Measurements from ENCODE around the gene POLD2. TPM values are rescaled to one million over a fixed set of nuclear protein-coding genes. Genes with fewer than 3 reads are reported as not detected.

The POLD2 gene
- total and polyA plus RNA-seq, 2 of the 13 experiments (the other 11 are each of a cell fraction or from before 2014, with no cell fraction given) = 87.6 to 95.1 TPM

- no peak for TF ChIP-seq ZNF580 (CRISPR knock-in tag; IDR thresholded peaks at IDR 0.05; ENCODE audit: borderline replicate concordance, low read depth)
- 0 out of 2 replicates have a peak, but pooled peaks have one; percentile 7 for TF ChIP-seq POLR2G (IDR thresholded peaks at IDR 0.05; ENCODE audit: low read depth, low read length)
These were observed 10.2 kb downstream of the POLD2 start (continued) for GRCh38 chr7:44112997-44113763.

GRCh38 chr7:44112231-44112996, 10.9 kb downstream of the POLD2 start:
- Histone ChIP-seq H3K36me3 (replicated peaks in 1 of 2; ENCODE audit: control insufficient read depth in 1 of 2, insufficient read depth in 2 of 2, low read length in 2 of 2) (peaks cover 10 to 19% of the 10 kb centered on the region in 2 experiments; a peak in 4 of 5 replicates), H3K79me2 (ENCODE audit: insufficient read depth, low read length) (no peaks in the 10 kb centered on the region), H3K27me3 (ENCODE audit: control insufficient read depth in 1 of 2, insufficient read depth in 2 of 2, low read length in 2 of 2) (peaks cover 3 to 15% of the 10 kb centered on the region in 2 experiments; a peak in 3 of 5 replicates), H4K20me1 (ENCODE audit: insufficient read depth, low read length) (no peaks in the 10 kb centered on the region), H3K4me2 (ENCODE audit: low read depth, low read length) (no peak overlapping the region), H3K4me3 (replicated peaks in 1 of 3; ENCODE audit: insufficient read depth in 1 of 3, low read depth in 2 of 3, low read length in 3 of 3) (no peak overlapping the region), H3K4me1 (ENCODE audit: insufficient read depth, low read length) (no peaks in the 10 kb centered on the region), H3K27ac (ENCODE audit: extremely low read length, insufficient read depth, low read length) (no peak overlapping the region), H3K9ac (ENCODE audit: insufficient read depth, low read depth, low read length) (no peak overlapping the region), H2AFZ (ENCODE audit: low read length) (no peak overlapping the region), H3K9me3 (ENCODE audit: low read length) (no peaks in the 10 kb centered on the region)
- intact Hi-C loops (cut with micrococcal nuclease; ENCODE audit: unreplicated experiment) (no loop called here), in situ Hi-C loops (cut with HindIII; ENCODE audit: extremely low pct_ligation_motif_present, low pct_unique_long_range_greater_than_20kb) (no loop called here)
- ChIA-PET CTCF (ENCODE audit: low intra/inter-chr PET ratio, low total read pairs) (no interaction called here), POLR2A (no interaction called here)
- no TSS peak for BruUV-seq (replicated peaks)
- DNase-seq (ENCODE audit: low spot score) (no peak), ATAC-seq (no peak), FAIRE-seq (no peak)
- TF ChIP-seq POLR2G (IDR thresholded peaks at IDR 0.05; ENCODE audit: low read depth, low read length) = 0 out of 2 replicates have a peak, but pooled peaks have one; percentile 18
- TF ChIP-seq BHLHE40 (IDR thresholded peaks at IDR 0.05; ENCODE audit: low read length) = no peak
- TF ChIP-seq AGO1 (IDR thresholded peaks at IDR 0.05; ENCODE audit: low read depth, low read length, poor library complexity, severe bottlenecking) = peak; percentile 70
- TF ChIP-seq ZFP36L2 (CRISPR knock-in tag; IDR thresholded peaks at IDR 0.05) = no peak
- TF ChIP-seq AGO2 (optimal IDR thresholded peaks at IDR 0.05; ENCODE audit: low read depth, low read length) = peak; percentile 92
- WGBS (ENCODE audit: low lambda C conversion rate) = 64% methylated on average over 20 of the region's 41 CpGs
